Stimulated activated CD8-positive, alpha-beta memory T cell treated with anti-CD3 and anti-CD28 coated beads, Interleukin-4, amount 100 ng/mL, for 24 hours (primary cell): ENCODE data around the gene TMEM217.
"Not testable (repeated sequence)": the region's sequence is repeated elsewhere in the genome, so short reads cannot be mapped to it uniquely, and the experiment has no call there.

ENCODE experiments used
- DNase-seq: peaks from one replicate; pipeline ENCODE4 v3.0.0-alpha.2; 2020; ENCODE audit warnings: low read depth

The TMEM217 gene

GRCh38 chr6:37257634-37258404, at the start of gene TMEM217, which contains the start of gene TBC1D22B:
Gene TMEM217, minus strand, starts transcription at chr6:37258144. Its CDS starts 39,114 bp downstream, at chr6:37219030.
Gene TBC1D22B, plus strand, starts transcription at chr6:37257772. Its CDS starts 146 bp downstream, at chr6:37257918.
- DNase-seq, result peak; percentile 94

DNA sequence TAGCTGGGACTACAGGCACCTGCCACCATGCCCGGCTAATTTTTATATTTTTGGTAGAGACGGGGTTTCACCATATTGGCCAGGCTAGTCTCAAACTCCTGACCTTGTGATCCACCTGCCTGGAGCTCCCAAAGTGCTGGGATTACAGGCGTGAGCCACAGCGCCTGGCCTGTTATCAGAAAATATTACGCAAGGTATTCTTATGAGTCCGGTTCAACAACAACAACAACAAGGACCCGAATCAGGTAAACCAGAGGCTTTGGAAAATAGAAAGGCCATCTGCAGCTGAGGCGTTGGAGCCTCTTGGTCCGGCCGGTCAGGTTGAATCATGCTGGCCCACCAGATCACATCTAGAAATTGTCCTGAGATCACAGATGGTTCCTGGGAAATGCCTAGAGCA, 49.5 kb upstream of the TMEM217 start:
- DNase-seq, result not testable (repeated sequence)

DNA sequence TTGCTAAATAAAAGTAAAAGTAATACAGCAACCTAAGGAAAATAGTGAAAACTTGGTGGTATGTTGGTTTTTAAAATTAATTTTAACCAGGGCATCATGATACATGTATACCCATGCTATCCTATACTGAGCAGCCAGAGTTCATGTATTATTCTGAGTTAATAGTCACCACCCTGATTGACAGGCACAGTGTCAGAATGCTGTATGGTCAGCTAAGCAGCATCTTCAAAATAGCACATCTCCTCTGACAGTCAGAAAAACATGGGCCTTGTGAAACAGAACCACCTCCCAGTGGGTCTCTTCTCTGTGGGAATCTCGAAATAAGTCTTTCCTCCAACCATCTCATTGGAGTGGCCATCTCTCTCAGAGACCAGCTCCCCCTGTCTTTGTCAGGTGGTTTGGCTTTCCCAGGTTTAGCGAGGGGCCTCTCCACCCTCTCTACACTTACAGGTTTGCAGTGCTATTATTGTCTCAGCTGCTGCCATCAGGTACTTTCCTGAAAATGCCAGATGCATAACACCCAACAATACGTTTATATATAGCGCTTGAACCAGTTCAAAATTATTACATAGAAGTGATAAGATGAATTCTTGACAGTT, 48.8 kb upstream of the TMEM217 start:
- no peak for DNase-seq

- no peak for DNase-seq
Observed at GRCh38 chr6:37305841-37306425, 48.0 kb upstream of the TMEM217 start.

DNA sequence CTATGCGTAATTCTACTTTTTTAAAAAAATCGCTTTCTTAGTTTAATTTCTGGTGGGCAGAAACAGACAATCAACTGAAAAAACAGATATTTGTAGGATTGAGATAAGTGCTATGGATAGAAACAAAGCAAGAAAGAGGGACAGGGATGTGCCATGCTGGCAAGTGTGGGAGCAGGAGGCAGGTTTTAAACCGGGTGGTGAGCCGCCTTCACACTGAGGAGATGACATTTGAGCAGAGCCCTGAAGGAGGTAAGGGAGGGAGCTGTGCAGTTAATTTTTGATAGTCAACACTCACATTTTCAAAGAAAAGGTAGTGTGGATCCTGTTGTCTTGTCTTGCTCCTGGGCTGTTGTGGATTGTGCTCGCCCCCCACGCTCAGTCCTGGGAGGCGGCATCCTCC, 46.8 kb upstream of the TMEM217 start:
- no peak for DNase-seq

DNA sequence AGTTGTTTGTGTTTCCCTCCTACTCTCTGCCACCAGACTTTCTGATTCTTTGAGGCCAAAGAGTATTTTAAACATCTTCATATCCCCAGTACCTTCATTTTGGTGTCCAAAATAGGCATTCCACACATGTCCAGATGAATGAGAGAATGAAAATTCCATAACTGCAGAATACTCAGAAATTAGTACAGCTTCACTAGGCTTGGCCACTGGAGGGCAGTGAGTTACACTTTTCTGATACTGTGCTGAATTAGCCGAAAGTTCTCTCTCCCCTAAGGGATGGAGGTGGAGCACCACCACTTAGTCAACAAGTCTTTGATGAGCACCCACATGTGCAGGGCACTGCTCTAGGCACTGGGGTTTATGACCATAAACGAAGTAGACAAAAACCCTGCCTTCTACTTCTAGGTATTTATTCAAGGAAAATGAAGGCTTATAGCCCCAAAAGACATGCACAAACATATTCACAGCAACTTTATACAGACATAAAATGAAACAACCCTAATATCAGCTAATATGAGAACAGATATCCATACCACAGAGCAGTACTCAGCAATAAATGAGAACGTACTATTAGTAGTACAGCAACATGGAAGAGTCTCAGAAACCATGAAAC, 46.1 kb upstream of the TMEM217 start:
- no peak for DNase-seq

- no peak for DNase-seq
Observed at GRCh38 chr6:37303091-37303660, 45.2 kb upstream of the TMEM217 start.

GRCh38 chr6:37302086-37302686, 44.2 kb upstream of the TMEM217 start:
- DNase-seq, result no peak

GRCh38 chr6:37299990-37300389, 42.0 kb upstream of the TMEM217 start:
- no peak for DNase-seq

DNA sequence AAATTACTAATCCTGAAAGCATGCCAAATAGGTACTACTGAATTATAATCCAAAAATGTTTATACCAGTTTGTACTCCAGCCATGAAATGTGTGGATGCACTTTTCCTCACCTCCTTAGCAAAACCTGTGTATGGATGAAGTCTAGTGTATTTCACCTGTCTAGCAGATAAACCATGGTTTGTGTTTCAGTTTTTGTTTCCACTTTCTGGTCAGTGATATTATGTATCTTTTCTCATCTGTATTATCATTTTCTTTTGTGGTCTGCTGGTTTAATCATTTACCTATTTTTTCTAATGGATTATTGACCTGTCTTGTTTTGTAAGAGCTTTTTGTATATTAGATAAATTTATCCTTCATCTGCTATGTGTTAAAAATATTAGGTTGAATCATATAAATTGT, 41.0 kb upstream of the TMEM217 start:
- DNase-seq, result no peak

GRCh38 chr6:37297637-37298036, 39.7 kb upstream of the TMEM217 start:
- not testable (repeated sequence) for DNase-seq

DNA sequence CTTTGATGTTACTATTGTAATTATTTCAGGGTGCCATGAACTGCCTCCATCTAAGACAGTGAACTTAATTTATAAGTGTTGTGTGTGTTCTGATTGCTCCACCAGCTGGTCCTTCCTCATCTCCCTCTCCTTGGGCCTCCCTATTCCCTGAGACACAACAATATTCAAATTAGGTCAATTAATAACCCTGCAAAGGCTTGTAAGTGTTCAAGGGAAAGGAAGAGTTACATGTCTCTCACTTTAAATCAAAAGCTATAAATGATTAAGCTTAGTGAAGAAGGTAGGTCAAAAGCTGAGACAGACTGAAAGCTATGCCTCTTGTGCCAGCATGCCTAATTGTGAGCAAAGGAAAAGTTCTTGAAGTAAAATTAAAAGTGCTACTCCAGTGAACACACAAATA, 35.5 kb upstream of the TMEM217 start:
- no peak for DNase-seq

GRCh38 chr6:37289931-37290330, 32.0 kb upstream of the TMEM217 start:
- DNase-seq, result no peak

DNA sequence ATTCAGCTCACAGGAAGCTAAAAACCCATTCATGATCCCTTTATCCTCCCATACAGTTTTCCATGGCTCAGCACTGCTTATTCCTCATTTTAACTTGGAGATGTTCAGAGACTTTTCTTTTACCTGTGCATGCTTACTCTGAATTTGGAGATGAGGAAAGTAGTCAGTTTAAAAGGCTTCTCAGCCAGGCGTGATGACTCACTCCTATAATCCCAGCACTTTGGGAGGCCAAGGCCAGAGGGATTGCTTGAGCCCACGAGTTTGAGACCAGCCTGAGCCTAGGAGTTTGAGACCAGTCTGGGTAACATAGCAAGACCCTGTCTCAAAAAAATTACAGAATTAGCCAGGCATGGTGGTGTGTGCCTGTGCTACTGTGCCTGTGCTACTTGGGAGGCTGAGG, 30.3 kb upstream of the TMEM217 start:
- DNase-seq, result no peak

GRCh38 chr6:37287519-37288157, 29.7 kb upstream of the TMEM217 start:
- DNase-seq, result no peak

DNA sequence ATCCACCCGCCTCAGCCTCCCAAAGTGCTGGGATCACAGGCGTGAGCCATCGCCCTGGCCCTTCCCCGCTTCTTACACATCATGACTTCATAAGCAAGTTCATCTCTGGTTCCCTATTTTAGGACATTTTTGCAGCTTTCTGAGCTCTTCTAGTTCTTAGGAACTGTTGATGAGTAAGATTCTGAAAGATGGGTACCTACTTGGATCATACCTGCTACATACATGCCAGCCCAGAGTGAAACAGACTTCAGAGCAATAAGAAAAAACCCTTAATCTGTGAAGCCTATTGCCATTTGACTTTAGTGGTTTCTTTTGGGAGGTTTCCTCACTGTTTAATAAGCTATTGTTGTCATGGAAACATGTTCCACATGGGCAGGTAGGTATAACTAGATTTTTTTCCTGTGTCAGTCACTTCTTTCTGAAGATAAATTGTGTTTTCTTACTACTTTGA, 27.9 kb upstream of the TMEM217 start:
- DNase-seq, result no peak

DNA sequence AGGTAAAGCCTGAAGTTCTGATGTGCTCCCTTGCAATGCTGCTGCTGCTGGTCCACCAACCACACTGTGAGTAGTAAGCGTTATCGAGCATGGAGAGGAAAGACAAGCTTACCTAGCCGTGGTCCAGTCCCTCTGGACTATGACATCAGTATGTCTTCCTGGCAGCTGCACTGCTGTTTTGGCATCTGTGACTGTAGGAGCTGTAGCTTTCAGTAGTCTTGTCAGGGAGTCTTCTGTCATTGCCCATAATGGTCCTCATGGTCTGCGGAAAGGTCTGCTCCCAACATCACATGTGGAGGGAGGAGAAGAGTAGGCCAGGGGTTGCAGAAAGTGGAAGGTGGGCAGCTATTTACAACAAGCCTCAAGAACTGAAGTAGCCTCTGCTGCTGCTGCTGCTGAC, 26.8 kb upstream of the TMEM217 start:
- DNase-seq, result no peak

DNA sequence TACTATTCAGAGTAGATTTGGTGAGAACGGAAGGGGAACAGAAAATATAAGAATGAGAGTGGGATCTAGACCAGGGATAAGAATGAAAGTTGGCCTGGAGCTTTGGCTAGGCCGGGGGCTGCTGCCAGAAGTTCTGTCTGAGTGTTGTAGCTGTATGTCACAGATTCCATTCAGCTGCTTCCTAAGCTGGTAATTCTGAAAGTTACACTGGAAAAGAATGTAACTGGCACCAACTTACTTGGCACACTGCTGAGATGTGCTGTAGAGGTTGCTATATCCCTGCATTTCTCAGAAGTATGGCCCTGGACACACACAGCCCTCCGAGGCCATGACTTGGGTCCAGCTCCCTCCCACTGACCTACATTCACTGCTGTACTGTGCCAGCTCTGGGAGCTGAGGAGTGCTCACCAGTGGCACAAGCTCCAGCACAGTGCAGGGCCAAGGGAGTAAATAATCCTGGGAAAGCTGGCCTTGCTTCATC, 25.8 kb upstream of the TMEM217 start:
- no peak for DNase-seq

- DNase-seq, result no peak
Observed at GRCh38 chr6:37283268-37283667, 25.3 kb upstream of the TMEM217 start.

- DNase-seq, result no peak
Observed at GRCh38 chr6:37282371-37282770, 24.4 kb upstream of the TMEM217 start.

DNA sequence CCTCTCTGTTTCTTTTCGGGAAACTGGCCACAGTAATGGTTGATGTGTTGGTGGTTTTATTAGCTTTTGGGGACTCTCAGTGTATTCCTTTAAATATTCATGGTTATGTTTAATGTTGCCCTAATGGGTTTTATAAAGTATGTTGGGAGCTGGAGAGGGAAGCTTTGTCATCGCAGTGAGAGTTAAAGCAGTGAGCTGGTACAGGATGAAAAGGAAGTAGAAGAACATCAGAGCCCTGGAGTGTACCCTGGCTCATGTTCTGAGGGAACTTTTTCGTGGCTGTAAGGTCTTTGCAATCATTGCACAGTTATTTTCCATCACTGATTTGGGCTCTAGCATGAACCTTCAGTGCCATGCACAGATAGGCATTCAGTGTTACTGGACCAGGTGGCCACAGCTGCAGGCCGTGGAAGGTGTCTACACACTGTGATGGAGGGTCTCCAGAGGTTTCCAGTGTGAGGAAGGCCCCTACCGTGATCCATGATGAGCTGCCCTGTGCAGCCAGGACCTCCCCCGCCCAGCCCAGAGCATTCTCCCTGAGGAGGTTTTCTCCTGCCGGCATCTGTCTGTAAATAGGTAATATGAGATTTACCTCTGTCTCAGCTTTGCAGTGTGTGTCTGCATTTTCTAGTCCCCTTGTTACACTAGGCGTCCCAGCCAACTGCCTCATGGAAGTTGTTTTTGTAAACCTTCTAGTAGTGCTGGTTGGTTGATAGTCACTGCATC, 22.4 kb upstream of the TMEM217 start:
- no peak for DNase-seq
